Loucy (cell line): ENCODE results near the gene FBN1.

Experiments used
- EZH2phosphoT487 ChIP-seq: fragments of 200-600 bp; IDR thresholded peaks from 2 replicates; pipeline ENCODE4 v1.6.1; 2018; ENCODE audit warnings: antibody characterized with exemption, mild to moderate bottlenecking, moderate library complexity, borderline replicate concordance
- TF ChIP-seq, protein P1 (sequence below): fragments of 200-600 bp; sonication (generic); conservative IDR thresholded peaks from 2 replicates; pipeline ENCODE4 v1.5.1; 2014; ENCODE audit warnings: mild to moderate bottlenecking, antibody characterized with exemption, low read length

DNA sequence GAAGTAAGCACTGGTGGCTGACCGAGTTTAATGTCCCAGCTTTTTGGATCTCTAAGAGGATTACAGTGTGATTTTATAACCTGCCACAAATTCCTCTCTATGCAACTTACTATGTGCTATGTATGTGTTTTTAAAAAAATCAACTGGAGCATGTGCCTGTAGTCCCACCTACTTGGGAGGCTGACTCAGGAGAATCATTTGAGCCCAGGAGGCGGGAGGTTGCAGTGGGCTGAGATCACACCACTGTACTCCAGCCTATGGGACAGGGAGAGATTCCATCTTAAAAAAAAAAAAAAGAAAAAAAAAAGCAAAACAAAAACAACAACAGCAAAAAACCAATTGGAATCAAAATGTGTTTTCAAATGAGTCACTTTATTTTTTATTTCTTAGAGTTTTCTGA, 284.7 kb downstream of the FBN1 start:
- TF ChIP-seq, protein P1, sequence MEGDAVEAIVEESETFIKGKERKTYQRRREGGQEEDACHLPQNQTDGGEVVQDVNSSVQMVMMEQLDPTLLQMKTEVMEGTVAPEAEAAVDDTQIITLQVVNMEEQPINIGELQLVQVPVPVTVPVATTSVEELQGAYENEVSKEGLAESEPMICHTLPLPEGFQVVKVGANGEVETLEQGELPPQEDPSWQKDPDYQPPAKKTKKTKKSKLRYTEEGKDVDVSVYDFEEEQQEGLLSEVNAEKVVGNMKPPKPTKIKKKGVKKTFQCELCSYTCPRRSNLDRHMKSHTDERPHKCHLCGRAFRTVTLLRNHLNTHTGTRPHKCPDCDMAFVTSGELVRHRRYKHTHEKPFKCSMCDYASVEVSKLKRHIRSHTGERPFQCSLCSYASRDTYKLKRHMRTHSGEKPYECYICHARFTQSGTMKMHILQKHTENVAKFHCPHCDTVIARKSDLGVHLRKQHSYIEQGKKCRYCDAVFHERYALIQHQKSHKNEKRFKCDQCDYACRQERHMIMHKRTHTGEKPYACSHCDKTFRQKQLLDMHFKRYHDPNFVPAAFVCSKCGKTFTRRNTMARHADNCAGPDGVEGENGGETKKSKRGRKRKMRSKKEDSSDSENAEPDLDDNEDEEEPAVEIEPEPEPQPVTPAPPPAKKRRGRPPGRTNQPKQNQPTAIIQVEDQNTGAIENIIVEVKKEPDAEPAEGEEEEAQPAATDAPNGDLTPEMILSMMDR: no peak
- no peak for TF ChIP-seq EZH2phosphoT487
